HG03575 (cell line): ENCODE results near the gene MRPS21.

Experiments used
- ATAC-seq: cut with Tn5 transposase; IDR thresholded peaks from one replicate; pipeline ENCODE4 v1.9.1; 2021; ENCODE audit not compliant: unreplicated experiment, insufficient number of reproducible peaks, low FRiP score; ENCODE audit errors: extremely low read depth

The MRPS21 gene

GRCh38 chr1:150346316-150346715, 52.7 kb downstream of the MRPS21 start:
- no peak for ATAC-seq

GRCh38 chr1:150352866-150353265, 59.2 kb downstream of the MRPS21 start:
- no peak for ATAC-seq
